ENCODE results near the gene EGF.

EGF gene

DNA sequence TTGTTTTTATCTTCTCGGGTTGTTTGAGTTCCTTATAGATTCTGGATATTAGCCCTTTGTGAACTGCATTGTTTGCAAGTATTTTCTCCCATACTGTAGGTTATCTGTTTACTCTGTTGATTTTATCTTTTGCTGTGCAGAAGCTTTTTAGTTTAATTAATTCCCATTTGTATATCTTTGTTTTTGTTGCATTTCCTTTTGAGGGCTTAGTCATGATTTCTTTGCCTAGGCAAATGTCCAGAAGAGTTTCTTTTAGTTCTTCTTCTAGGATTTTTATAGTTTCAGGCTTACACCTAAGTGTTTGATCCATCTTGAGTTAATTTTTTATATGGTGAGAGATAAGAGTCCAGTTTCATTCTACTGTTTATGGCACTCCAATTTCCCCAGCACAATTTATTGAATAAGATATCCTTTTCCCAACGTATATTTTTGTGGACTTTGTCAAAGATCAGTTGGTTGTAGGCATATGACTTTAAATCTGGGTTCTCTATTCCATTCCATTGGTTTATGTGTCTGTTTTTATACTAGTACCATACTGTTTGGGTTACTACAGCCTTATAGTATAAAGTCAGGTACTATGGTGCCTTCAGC lies 54.3 kb downstream of the EGF start:
- no peak for DNase-seq

DNA sequence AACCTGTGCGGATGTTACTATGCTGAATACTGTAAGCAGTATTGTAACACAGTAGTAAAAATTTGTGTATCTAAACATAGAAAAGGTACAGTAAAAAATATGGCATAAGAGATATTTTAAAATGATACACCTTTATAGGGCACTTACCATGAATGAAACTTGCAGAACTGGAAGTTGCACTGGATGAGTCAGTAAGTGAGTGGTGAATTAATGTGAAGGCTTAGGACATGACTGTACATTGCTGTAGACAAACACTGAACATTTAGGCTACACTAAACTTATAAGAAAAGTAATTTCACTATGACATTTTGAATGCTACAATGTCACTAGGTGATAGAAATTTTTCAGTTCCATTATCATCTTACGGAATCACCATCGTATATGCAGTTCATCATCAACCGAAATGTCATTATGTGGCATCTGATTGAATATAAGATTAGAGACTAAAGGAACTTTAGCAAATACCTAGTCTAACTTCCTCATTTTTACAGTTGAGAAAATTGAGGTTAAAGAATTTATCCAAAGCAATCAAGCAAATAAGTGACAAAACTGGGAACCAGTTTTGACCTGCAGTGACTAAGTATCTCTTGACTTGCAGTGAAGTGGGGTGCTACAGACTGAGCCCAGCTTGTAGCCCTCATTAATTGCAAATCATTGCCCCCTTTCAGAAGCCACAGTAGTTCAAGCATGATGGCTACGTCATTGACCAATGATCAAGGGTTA lies 55.3 kb downstream of the EGF start:
- DNase-seq, result no peak

DNA sequence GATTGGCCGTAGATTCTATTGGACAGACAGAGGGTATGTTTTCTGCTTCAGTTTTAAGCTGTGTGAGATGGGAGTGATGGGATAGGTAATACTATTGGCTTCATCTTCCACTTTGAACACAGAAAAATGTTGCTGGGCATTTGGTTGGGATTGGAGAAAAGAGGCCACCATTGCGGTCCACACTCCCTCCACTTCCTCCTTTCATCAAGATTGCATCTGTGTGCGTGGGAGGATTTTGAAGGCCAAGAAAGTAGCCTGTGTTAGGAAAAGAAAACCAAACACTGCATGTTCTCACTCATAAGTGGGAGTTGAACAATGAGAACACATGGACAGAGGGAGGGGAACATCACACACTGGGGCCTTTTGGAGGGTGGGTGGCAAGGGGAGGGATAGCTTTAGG lies 56.4 kb downstream of the EGF start:
- DNase-seq, result no peak

DNA sequence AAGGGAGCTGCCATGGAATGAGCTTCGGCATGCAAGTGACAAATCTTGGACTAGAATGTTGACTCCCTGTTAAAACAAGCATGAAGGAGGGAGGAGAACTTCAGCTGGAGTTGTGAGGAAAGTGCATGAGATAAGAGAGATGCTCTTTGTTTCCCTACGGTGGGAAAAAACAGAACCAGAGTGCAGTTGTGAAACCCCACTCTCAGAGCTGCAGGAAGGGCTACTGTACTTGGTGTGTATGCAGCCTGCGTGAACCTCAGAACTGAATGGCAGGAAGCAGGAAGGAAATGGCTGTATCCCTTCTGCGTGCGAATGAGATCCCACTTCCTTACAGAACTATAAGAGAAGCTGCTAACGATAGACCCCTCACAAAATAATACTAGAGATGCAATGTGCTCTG lies 57.2 kb downstream of the EGF start:
- no peak for DNase-seq

DNA sequence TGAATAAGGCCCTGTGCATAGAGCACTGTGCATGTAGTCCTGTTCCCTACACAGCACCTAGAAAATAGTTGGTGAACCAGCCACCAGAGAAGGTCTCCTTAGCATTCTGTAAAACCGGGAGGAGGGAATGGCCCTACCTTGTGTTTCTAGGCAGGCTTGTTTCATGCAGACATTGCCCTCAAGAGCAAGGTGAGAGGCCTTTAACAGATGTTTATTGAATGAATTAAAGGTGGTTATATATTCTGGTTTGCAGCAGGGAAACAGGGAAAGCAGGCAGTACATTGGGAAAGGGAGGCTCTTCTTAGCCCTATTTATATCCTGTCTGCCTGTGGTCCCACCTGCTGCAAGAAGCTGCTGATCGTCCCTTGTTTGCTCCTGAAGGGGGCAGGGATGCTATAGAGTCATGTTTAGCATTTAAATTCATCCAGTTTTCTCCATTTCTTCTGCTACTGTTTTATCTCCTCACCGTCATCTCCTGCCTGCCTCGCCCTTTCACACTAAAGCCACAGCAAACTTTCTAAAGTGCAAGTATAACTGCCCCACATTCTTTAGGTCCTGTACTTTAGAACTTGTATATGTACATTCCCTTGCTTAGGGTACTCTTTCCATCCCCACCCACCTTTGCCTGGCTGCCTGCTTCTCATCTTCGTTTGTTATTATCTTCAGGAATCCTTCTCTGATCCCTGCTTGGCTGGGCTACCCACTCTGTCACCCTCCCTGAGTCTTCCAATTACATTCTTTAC lies 60.3 kb downstream of the EGF start:
- no peak for DNase-seq

DNA sequence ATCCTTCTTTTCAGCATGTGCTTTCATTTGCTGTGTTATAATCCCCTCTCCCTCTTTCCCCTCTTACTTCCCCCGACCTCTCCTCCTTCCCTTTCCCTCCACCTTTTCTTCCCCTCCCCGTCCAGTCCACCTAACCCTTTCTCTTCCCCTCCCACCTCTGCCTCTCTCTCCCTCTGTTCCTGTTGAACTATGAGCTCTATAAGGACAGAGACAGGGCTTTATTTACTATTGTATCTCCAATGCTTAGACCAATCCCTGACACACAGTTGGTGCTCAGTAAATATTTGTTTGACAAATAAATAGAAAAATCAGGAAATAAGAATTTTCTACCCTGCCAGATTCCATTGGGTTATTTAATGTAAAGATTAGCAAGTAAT lies 60.8 kb downstream of the EGF start:
- DNase-seq, result no peak

DNA sequence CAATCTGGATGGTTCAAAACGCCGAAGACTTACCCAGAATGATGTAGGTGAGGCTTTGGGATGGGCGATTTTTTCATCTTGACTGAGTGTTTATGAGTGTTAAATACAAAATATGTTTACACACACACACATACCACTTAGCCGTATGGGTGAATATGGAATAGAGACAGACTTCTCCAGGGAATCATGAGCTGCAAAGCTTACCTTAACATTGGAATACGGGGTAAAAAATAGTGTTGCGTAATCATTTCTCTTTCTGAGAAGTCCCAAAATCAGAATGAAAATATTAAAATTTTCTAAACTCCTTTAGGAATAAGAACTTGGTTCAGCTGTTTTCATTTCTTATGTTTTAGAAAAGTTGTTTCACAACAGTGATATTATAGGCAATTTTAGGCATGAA lies 63.5 kb downstream of the EGF start:
- no peak for DNase-seq

DNA sequence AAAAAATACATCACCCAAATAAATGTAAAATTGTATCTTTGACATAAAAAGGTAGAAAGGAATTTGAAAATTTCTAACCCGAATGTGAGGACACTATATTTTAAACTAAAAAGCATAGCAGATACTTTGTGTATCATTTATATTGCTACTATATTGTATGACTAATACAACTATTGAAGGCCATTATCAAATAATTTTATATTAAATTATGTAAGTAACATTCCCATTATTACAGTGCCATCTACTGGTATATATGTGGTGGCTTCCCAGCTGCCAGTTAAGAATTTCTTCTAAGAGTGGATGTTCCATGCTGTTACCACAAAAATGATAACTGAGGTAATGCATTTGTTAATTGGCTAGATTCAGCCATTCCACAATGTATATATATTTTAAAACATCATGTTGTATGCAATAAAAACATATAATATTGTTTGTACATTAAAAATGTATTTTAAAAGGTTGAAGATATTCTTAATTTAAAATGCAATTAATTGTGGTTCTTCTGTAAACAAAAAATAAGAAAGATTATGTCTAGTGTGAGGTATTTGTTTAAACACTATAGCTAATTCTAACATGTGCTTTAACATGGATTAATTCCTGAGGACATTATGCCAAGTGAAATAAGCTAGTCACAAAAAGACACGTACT lies 65.3 kb downstream of the EGF start:
- no peak for DNase-seq

DNA sequence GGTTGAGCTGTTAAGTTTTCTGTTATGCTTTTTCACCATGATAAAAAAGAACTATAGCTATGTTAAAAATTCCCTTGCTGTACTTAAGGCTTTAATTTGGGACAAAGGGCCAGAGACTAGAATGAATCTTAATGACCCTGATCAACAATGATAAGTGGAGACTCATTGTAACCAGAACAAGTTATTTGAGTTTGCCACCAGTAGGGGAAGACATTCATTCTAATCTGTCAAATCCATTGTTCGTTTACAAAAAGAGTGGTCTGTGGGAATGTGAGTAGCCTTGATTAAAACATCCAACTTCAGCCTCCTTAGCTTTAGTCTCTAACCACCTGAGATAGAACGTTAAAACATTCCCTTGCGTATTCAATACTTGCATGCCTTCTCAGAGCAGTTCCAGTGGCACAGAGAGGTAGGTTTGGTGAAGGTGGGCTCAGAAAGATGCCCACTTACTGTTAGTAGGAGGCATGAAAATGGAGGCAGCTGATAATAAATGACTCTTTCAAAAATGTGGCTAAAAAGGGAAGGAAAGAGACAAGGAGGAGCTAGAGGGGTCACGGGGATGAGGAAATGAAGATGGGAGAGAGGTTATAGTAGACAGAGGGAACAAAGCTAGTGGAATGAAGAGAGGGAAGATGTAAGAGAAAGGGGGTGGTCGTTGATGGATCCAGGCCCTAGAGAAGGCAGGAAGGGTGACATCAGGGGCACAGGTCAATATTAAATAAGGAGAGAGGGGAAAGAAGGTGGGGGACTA lies 66.2 kb downstream of the EGF start:
- DNase-seq, result no peak

DNA sequence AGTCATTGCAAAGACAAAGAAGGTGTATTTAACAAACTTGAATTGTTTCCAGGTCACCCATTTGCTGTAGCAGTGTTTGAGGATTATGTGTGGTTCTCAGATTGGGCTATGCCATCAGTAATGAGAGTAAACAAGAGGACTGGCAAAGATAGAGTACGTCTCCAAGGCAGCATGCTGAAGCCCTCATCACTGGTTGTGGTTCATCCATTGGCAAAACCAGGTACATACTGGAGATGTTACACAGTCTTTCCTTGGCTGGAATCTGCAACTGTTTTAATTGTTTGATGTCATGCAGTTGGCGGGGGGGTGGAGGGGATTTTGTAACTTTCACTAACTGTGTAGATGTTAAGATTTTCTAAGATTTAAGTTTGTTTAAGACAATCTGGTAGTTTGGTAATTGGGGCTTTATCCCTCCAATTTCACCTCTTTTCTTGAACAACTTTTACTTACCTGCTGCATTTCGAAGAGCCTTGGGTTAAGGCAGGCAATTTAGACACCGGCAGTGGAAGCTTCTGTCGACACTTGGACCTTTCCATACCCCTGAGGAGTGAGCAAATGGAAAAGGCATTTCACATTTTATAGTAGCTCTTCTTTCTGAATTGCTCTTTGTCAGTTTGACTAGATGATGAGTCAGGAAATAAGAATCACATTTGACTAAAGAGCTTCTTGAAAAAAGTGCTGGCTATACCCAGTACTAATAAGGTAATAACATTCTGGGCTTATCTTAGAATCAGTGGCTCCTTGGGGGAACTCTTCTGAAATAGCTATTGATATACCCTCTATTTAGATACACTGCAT lies 67.4 kb downstream of the EGF start:
- DNase-seq, result no peak

DNA sequence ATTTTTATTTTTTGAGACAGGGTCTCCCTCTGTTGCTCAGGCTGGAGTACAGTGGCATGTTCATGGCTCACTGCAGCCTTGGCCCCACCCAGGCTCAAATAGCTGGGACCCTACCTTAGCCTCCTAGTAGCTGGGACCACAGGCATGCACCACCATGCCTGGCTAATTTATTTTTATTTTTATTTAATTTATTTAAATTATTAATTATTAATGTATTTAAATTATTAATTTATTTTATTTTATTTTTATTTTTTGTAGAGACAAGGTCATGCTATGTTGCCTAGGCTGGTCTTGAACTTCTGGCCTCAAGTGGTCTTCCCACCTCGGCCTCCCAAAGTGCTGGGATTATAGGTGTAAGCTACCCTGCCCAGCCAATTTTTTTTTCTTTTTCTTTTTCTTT lies 69.3 kb downstream of the EGF start:
- DNase-seq, result no peak

DNA sequence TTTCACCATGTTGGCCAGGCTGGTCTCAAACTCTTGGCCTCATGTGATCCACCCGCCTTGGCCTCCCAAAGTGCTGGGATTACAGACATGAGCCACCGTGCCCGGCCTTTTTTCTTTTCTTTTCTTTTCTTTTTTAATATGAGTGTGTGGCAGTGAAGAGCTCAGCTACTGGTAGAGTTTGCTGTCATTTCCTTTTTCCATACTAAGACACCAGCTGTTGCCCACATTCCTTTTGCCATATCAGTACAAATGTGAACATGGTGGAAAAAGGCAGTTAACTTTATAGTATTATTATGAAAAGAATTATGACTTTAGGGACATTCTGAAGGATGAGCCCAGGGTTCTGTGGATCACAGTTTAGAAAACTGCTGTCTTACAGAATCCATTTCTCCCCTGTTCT lies 69.8 kb downstream of the EGF start:
- no peak for DNase-seq

DNA sequence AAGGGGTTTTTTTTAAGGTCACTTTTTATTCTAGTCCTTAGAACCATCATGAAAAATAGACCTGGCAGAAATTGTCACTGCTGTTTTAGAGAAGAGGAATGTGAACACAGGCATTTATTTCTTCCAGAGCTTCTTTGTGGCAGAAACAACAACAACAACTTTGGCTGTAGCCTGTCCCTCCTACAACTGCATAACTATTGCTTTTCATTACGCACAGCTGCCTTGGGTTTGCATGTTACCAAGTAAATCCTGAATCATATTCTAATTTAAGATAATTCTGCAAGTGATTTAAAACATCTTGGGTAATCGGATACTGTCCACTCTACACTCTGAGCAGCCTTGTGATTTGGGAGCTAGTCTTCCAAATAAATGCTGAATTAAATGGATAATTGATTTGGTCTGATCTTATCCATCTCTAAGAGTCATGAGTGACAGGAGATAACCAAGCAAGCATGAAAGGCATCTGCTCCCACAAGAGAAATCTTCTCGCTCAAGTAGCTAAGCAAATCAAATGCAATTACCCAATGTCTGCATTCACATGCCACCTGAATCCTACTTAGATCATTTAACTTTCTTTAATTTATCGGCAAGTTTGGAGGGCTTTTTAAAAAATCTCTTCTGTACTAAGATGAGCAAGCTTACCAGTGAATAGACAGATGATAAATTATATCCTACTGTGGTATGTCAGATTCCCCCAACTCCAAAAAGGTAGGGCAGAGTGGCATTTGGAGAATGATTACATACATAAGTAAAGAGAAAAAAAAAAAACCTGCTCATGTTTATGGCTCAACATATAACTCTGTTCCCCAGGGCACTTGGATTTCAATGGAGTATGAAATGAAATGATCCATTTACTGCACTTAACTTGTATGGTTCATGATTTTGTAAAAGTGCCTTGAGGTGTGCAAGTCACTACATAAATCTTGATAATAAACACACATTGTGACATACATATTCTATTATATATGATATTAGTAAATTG lies 73.6 kb downstream of the EGF start:
- DNase-seq, result no peak

DNA sequence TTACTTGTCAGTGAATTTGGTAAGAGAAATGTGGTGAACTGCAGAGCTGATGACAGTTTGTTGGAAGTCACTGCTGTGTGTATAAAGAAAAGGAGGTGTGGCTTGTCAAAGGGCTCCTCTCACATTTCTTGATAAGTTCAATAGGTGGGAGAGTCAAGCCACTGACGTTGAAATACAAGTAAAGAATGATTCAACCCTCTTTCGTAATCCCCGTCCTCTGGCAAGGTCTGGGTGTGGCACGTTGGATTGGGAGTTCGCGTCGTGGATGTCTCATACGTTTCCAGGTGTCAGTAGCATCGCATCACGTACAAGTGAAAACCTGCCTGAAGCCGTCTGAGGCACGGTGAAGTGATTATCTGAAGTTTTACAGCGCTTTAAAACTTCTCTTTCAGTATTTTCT lies 76.4 kb downstream of the EGF start:
- DNase-seq, result no peak

DNA sequence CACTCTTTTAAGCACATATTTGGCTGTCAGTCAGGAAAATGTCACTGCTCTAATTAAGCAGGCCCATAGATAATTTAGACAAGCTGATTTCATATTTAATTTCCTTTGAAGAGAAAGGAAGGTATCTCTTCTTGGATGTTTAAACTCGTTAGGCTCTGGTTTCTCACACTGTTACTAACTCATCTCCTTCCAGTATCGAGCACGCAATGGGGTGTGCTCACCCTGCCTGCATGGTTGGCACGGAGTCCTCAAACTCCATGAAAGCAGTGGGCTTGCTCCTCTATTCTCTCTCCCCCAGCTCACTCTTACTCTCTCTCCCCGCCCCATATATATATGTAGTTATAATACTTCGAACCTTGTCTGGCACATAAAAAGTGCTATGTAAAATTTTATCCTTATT lies 76.9 kb downstream of the EGF start:
- no peak for DNase-seq

DNA sequence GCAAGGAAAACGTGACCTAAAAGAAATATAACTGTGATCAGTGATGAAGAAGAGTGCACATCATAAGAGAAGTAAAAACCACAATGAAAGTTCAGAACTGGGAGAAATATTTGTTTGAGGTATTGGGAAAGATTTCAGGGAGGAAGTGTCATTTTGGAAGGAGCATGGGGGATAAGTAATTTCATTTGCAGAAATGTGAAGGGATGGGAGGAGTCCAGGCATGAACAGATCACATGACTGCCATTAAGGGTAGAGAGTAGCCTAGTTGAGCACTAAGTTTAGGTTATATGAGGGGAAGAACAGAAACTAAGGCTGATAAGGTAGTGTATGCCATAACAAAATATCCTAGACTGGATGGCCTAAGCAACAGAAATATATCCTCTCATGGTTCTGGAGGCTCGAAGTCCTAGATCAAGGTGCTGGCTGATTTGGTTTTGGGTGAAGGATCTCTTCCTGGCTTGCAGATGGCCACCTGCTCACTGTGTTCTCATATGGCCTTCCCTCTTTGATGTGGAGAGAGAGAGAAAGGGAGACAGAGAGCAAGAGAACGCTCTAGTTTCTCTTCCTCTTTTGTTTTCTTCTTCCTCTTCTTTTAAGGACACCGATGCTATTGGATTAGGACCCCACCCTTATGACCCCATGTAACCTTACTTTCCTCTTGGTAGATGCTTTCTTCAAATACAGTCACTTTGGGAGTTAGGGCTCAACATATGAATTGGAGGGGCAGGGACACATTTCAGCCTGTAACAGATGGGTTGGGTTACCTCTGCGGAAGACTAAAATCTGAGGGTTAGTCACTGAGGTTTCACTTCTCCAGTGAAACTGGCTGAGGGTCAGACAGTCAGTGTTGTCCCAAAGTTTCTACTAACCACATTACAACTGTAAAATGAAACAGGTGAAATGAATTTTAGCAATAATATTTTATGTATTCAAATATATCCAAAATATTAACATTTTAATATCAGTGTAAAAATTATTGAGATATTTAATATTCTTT lies 77.9 kb downstream of the EGF start:
- no peak for DNase-seq

DNA sequence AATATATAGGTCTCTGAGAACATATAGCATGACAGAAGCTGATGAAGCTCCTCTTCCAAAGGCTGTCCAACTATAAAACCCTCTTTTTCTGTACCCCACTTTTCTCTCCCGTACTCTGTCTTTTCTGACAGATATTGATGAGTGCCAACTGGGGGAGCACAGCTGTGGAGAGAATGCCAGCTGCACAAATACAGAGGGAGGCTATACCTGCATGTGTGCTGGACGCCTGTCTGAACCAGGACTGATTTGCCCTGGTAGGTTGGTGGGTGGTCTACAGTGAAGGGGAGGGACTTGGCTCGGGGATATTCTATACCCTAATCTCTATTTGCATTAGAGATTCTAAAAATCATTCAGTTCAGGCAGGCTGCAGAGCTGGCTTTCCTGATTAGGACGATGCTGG lies 80.4 kb downstream of the EGF start:
- DNase-seq, result no peak

DNA sequence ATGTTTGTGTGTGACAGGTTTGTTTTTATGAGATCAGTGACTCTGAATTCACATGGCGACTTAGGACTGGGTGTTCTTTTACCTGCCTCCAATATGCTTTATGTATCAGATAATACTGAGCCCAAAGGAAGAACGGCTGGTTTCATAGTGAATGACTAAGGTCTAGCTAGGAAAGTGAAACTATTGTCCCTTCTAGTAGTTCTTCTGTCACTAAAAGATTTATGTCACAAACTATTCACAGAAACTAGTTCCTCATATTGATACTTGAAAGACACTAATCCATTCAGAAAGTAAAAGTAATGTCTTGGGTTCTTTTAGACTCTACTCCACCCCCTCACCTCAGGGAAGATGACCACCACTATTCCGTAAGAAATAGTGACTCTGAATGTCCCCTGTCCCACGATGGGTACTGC lies 81.7 kb downstream of the EGF start:
- DNase-seq, result no peak

DNA sequence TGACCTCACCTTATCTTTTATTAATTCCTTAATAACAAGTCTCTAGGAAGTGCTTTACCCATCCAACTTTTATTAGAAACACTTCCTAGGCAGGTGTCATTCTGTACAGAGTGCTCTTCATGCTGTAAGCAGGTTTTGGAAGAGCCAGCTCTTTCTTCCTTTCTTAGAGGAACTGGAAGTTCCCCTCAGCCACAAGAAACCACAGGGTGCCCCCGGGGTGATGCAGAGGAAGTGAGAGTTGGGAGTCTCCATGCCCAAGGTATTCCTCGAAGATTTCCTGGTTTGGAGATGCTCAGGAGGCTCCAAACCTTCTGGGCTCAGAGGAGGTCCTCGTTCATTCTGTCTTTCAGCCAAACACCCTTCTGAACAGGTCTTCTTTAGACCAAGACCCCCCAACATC lies 83.8 kb downstream of the EGF start:
- no peak for DNase-seq
